MCF 10A (cell line): ENCODE results near the gene PDE7B. TPM values are rescaled to one million over a fixed set of nuclear protein-coding genes. Genes with fewer than 3 reads are reported as not detected.
"Not testable (repeated sequence)": the region's sequence is repeated elsewhere in the genome, so short reads cannot be mapped to it uniquely, and the experiment has no call there.

Source experiments
- BruUV-seq: library from RNA; stranded (reverse); fragments of 400-500 nt; replicated peaks from 2 replicates; lab custom pipeline; 2021; lab: Mats Ljungman, UMichigan
- CTCF ChIA-PET: fragments of 300-600 bp; sonication (Branson Sonifier 250); formaldehyde crosslinking; extraction: SDS; loops from one replicate; lab custom pipeline; 2021; ENCODE audit warnings: antibody characterized with exemption, inconsistent platforms; lab: Yijun Ruan, JAX
- POLR2A ChIA-PET: fragments of 300-600, 350-650 bp; sonication (Branson Sonifier 250); formaldehyde crosslinking; extraction: SDS; loops from one replicate; lab custom pipeline; 2020; ENCODE audit warnings: antibody characterized with exemption, inconsistent platforms; lab: Yijun Ruan, JAX
- DNase-seq: peaks from one replicate; pipeline ENCODE4 v3.0.0-alpha.2; 2018; ENCODE audit not compliant: unreplicated experiment
- H3K27ac Mint-ChIP-seq: one replicate; pipeline ENCODE4 v1.8.0; 2022; ENCODE audit warnings: mild to moderate bottlenecking, low read depth, mixed read lengths; ENCODE audit not compliant: unreplicated experiment
- H3K27me3 Mint-ChIP-seq: one replicate; pipeline ENCODE4 v1.8.0; 2022; ENCODE audit warnings: mixed read lengths; ENCODE audit not compliant: insufficient read depth, unreplicated experiment
- H3K36me3 Mint-ChIP-seq: one replicate; pipeline ENCODE4 v1.8.0; 2022; ENCODE audit warnings: mild to moderate bottlenecking, moderate library complexity, mixed read lengths; ENCODE audit not compliant: insufficient read depth, unreplicated experiment
- H3K4me1 Mint-ChIP-seq: one replicate; pipeline ENCODE4 v1.8.0; 2022; ENCODE audit warnings: mixed read lengths; ENCODE audit not compliant: insufficient read depth, unreplicated experiment
- H3K4me3 Mint-ChIP-seq: one replicate; pipeline ENCODE4 v1.8.0; 2022; ENCODE audit warnings: mild to moderate bottlenecking, moderate library complexity, mixed read lengths; ENCODE audit not compliant: unreplicated experiment
- H3K9me3 Mint-ChIP-seq: one replicate; pipeline ENCODE4 v1.8.0; 2022; ENCODE audit warnings: mixed read lengths; ENCODE audit not compliant: unreplicated experiment
- CTCF ChIP-seq: fragments of 200-600 bp; IDR thresholded peaks from one replicate; pipeline ENCODE4 v1.8.0; 2022; ENCODE audit warnings: antibody characterized with exemption, mild to moderate bottlenecking; ENCODE audit not compliant: unreplicated experiment
- intact Hi-C: fragments of 100-400 bp; cut with micrococcal nuclease; formaldehyde crosslinking; loops from 2 replicates; pipeline ENCODE4 v1.14.1; 2022
- total RNA-seq: library from RNA; stranded (reverse); gene quantifications from 2 replicates; pipeline ENCODE4 v1.2.3, GENCODE V29; 2022

Gene PDE7B
- total RNA-seq, 1 experiment from 2014 or later, result 1.4 TPM

GRCh38 chr6:136213853-136214252, 362.4 kb downstream of the PDE7B start:
- no peak for TF ChIP-seq CTCF
- Mint-ChIP-seq H3K4me1 (peaks cover 6% of the 10 kb centered on the region), H3K9me3 (peaks cover 10% of the 10 kb centered on the region), H3K27me3 (no peaks in the 10 kb centered on the region), H3K4me3 (no peak overlapping the region), H3K36me3 (no peaks in the 10 kb centered on the region), H3K27ac (no peak overlapping the region)
- no TSS peak for BruUV-seq
- ChIA-PET POLR2A (no interaction called here), CTCF (interaction anchor here (3.9 kb wide), 1 partner anchor 13 kb away, joined by 25 read pairs; no protein-coding TSS in a partner anchor)
- intact Hi-C loops, result no loop called here
- no peak for DNase-seq

- Mint-ChIP-seq H3K27ac (no peak overlapping the region), H3K9me3 (no peaks in the 10 kb centered on the region), H3K4me1 (no peaks in the 10 kb centered on the region), H3K4me3 (no peak overlapping the region), H3K27me3 (no peaks in the 10 kb centered on the region), H3K36me3 (no peaks in the 10 kb centered on the region)
- no peak for DNase-seq
- TF ChIP-seq CTCF, result no peak
- ChIA-PET CTCF (interaction anchor here (1.0 to 3.9 kb wide), 2 partner anchors 10 to 680 kb away, joined by 3 to 25 read pairs; no protein-coding TSS in a partner anchor), POLR2A (interaction anchor here (0.5 to 0.6 kb wide), 3 partner anchors 30 to 342 kb away, joined by 3 to 4 read pairs (median 3); no protein-coding TSS in a partner anchor)
- intact Hi-C loops, result no loop called here
- no TSS peak for BruUV-seq
Measured at GRCh38 chr6:136216503-136217401, 365.3 kb downstream of the PDE7B start.

GRCh38 chr6:136224974-136225373, 373.5 kb downstream of the PDE7B start:
- H3K9me3 Mint-ChIP-seq, DNase-seq, H3K36me3 Mint-ChIP-seq, H3K27me3 Mint-ChIP-seq, H3K4me1 Mint-ChIP-seq, POLR2A ChIA-PET, BruUV-seq, H3K4me3 Mint-ChIP-seq, H3K27ac Mint-ChIP-seq: not testable (repeated sequence)
- intact Hi-C loops, result loop anchor here (10.0 kb wide), 1 partner anchor 290 kb away; no protein-coding TSS in a partner anchor
- CTCF ChIA-PET, result interaction anchor here (0.6 to 1.8 kb wide), 3 partner anchors 687 to 805 kb away, joined by 3 to 6 read pairs (median 3); no protein-coding TSS in a partner anchor

GRCh38 chr6:136225496-136225895, 374.0 kb downstream of the PDE7B start:
- TF ChIP-seq CTCF, result no peak
- Mint-ChIP-seq H3K4me3 (no peak overlapping the region), H3K9me3 (no peaks in the 10 kb centered on the region), H3K27me3 (no peaks in the 10 kb centered on the region), H3K27ac (no peak overlapping the region), H3K36me3 (peaks cover 8% of the 10 kb centered on the region), H3K4me1 (peaks cover 9% of the 10 kb centered on the region)
- ChIA-PET CTCF (interaction anchor here (0.6 to 3.1 kb wide), 74 partner anchors 10 to 780 kb away, joined by 3 to 143 read pairs (median 6); no protein-coding TSS in a partner anchor), POLR2A (interaction anchor here (1.1 to 1.5 kb wide), 3 partner anchors 690 to 720 kb away, joined by 3 to 7 read pairs (median 3); no protein-coding TSS in a partner anchor)
- peak; percentile 31 for DNase-seq
- intact Hi-C loops, result loop anchor here (10.0 kb wide), 1 partner anchor 291 kb away; no protein-coding TSS in a partner anchor
- BruUV-seq, result no TSS peak
